ENCODE data around the gene ZNF451. TPM values are rescaled to one million over a fixed set of nuclear protein-coding genes. Genes with fewer than 3 reads are reported as not detected.
"Not testable (repeated sequence)": the region's sequence is repeated elsewhere in the genome, so short reads cannot be mapped to it uniquely, and the experiment has no call there.

Gene ZNF451
- polyA plus RNA-seq: 1 to 10 TPM; 7.3 to 9.1 TPM

DNA sequence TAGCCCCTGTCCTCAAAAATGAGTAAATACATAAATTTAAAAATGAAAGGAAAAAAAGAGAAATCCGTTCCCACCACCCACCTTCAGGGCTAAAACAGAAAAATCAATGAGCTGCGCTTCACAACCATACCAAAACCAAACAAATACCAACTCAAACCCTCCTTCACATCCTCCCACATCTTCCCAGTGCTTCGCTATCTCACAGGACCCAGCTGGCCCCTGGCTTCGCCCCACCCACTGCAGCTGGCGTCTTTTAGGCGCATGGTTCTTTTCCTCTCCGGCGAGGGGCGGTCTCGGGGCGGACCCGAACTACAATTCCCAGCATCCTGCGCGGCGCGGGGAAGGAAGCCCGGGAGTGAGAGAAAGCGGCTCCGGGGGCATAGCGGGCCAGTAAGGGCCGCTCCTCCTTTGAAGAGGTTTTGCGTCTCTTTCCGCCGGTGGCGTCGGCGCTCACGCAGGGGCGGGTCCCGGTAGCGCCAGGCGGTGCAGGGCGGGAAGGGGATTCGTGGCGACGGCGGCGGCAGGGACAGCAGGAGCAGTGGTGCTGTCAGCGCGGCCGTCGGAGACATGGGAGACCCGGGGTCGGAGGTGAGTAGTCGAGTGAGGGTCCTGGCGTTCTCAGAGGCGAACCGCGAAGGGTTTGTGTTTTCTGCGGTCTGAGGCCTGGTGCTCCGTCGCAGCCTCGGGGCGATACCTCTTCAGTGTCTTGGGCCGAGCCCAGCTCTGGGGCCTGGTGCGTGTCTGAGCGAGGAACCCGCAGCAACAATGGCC, at the start of gene ZNF451:
Gene ZNF451, plus strand, starts transcription at position 502 of the 771 bp plus-strand sequence. Its CDS starts 66 bp downstream, at position 568.
- no peaks in the 10 kb centered on the region for H3K27me3 ChIP-seq (ENCODE audit: control insufficient read depth in 1 of 2, insufficient read depth in 2 of 2, low read length in 2 of 2)
- H3K4me1 ChIP-seq (ENCODE audit: control insufficient read depth in 2 of 2, insufficient read depth in 2 of 2, low read length in 1 of 2): no peaks in the 10 kb centered on the region
- 0% methylated on average over 43 to 51 of the region's 58 CpGs for WGBS, 2 donors
- no peaks in the 10 kb centered on the region for H3K36me3 ChIP-seq (ENCODE audit: control insufficient read depth in 2 of 2, insufficient read depth in 2 of 2, low read length in 1 of 2)
- peak within 1 kb of the TSS; percentile 87 to 90 for H3K27ac ChIP-seq (ENCODE audit: low read depth in 2 of 2, low read length in 1 of 2)
- peak within 1 kb of the TSS; percentile 52 to 72 for H3K4me3 ChIP-seq (ENCODE audit: low read depth in 1 of 2, low read length in 2 of 2)
- no peaks in the 10 kb centered on the region for H3K9me3 ChIP-seq (ENCODE audit: control insufficient read depth in 2 of 2, insufficient read depth in 1 of 2, low read depth in 1 of 2, low read length in 1 of 2)

- H3K27me3 ChIP-seq (ENCODE audit: control insufficient read depth in 1 of 2, insufficient read depth in 2 of 2, low read length in 2 of 2); H3K9me3 ChIP-seq (ENCODE audit: control insufficient read depth in 2 of 2, insufficient read depth in 1 of 2, low read depth in 1 of 2, low read length in 1 of 2); H3K4me1 ChIP-seq (ENCODE audit: control insufficient read depth in 2 of 2, insufficient read depth in 2 of 2, low read length in 1 of 2); H3K36me3 ChIP-seq (ENCODE audit: control insufficient read depth in 2 of 2, insufficient read depth in 2 of 2, low read length in 1 of 2); H3K27ac ChIP-seq (ENCODE audit: low read depth in 2 of 2, low read length in 1 of 2); H3K4me3 ChIP-seq (ENCODE audit: low read depth in 1 of 2, low read length in 2 of 2): not testable (repeated sequence)
- 78 to 85% methylated on average over 1 of the region's 1 CpG for WGBS, 2 donors
These were observed 45.9 kb upstream of the ZNF451 start for GRCh38 chr6:57044061-57044460.

- Histone ChIP-seq H3K27me3 (ENCODE audit: control insufficient read depth in 1 of 2, insufficient read depth in 2 of 2, low read length in 2 of 2) (no peaks in the 10 kb centered on the region), H3K4me1 (ENCODE audit: control insufficient read depth in 2 of 2, insufficient read depth in 2 of 2, low read length in 1 of 2) (no peaks in the 10 kb centered on the region), H3K4me3 (ENCODE audit: low read depth in 1 of 2, low read length in 2 of 2) (no peak overlapping the region), H3K9me3 (ENCODE audit: control insufficient read depth in 2 of 2, insufficient read depth in 1 of 2, low read depth in 1 of 2, low read length in 1 of 2) (peaks cover 0 to 3% of the 10 kb centered on the region in 2 donors), H3K36me3 (ENCODE audit: control insufficient read depth in 2 of 2, insufficient read depth in 2 of 2, low read length in 1 of 2) (no peaks in the 10 kb centered on the region), H3K27ac (ENCODE audit: low read depth in 2 of 2, low read length in 1 of 2) (no peak overlapping the region)
- WGBS, 2 donors: 92 to 96% methylated on average over 2 of the region's 2 CpGs
These were observed 45.4 kb upstream of the ZNF451 start for GRCh38 chr6:57044568-57044967.

DNA sequence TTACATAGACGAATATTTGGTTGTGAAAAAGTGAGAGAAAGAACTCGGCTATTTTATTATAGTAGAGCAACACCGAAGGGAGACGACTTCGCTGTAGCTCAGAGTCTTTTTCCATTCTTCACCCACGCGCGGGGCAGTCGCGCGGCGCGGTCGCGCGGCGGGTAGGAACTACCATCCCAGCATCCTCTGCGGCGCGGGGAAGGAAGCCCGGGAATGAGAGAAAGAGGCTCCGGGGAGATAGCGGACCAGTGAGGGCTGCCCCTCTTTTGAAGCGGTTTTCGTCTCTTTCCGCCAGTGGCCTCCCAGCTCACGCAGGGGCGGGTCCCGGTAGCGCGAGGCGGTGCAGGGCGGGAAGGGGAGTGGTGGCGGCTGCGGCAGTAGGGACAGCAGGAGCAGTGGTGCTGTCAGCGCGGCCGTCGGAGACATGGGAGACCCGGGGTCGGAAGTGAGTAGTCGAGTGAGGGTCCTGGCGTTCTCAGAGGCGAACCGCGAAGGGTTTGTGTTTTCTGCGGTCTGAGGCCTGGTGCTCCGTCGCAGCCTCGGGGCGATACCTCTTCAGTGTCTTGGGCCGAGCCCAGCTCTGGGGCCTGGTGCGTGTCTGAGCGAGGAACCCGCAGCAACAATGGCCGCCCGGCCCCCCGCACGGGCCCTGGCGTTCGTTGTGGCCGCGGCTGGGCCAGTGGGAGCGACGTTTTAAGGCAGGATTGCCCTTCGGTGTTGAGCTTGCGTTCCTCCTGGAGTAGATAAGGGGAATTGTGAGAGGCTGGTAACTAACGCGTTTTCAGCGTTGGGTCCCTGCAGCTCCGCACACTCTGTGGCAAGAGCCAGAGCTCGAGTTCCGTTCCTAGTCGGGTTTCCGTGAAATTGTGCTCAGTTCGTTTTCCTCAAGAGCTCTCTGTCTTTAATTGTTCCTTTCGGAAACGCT, 43.4 kb upstream of the ZNF451 start, which contains the start of gene KIAA1586:
Gene KIAA1586, plus strand, starts transcription at position 362 of the 925 bp plus-strand sequence. Its CDS starts 63 bp downstream, at position 425.
- Histone ChIP-seq H3K27ac (ENCODE audit: low read depth in 2 of 2, low read length in 1 of 2) (peak within 1 kb of the TSS; percentile 63 to 64), H3K4me3 (ENCODE audit: low read depth in 1 of 2, low read length in 2 of 2) (peak within 1 kb of the TSS; percentile 55 to 59)
- not testable (repeated sequence) for H3K9me3 ChIP-seq (ENCODE audit: control insufficient read depth in 2 of 2, insufficient read depth in 1 of 2, low read depth in 1 of 2, low read length in 1 of 2); H3K36me3 ChIP-seq (ENCODE audit: control insufficient read depth in 2 of 2, insufficient read depth in 2 of 2, low read length in 1 of 2); H3K27me3 ChIP-seq (ENCODE audit: control insufficient read depth in 1 of 2, insufficient read depth in 2 of 2, low read length in 2 of 2); H3K4me1 ChIP-seq (ENCODE audit: control insufficient read depth in 2 of 2, insufficient read depth in 2 of 2, low read length in 1 of 2)
- 0% methylated on average over 38 to 47 of the region's 78 CpGs for WGBS, 2 donors

- H3K4me1 ChIP-seq (ENCODE audit: control insufficient read depth in 2 of 2, insufficient read depth in 2 of 2, low read length in 1 of 2); H3K4me3 ChIP-seq (ENCODE audit: low read depth in 1 of 2, low read length in 2 of 2); H3K27me3 ChIP-seq (ENCODE audit: control insufficient read depth in 1 of 2, insufficient read depth in 2 of 2, low read length in 2 of 2); H3K36me3 ChIP-seq (ENCODE audit: control insufficient read depth in 2 of 2, insufficient read depth in 2 of 2, low read length in 1 of 2); H3K9me3 ChIP-seq (ENCODE audit: control insufficient read depth in 2 of 2, insufficient read depth in 1 of 2, low read depth in 1 of 2, low read length in 1 of 2); H3K27ac ChIP-seq (ENCODE audit: low read depth in 2 of 2, low read length in 1 of 2): not testable (repeated sequence)
- no CpG with 5 or more reads among the region's 5 CpGs for WGBS, 2 donors
These were observed 42.8 kb upstream of the ZNF451 start for GRCh38 chr6:57047257-57047585.

- not testable (repeated sequence) for H3K4me3 ChIP-seq (ENCODE audit: low read depth in 1 of 2, low read length in 2 of 2); H3K27ac ChIP-seq (ENCODE audit: low read depth in 2 of 2, low read length in 1 of 2); H3K27me3 ChIP-seq (ENCODE audit: control insufficient read depth in 1 of 2, insufficient read depth in 2 of 2, low read length in 2 of 2); H3K4me1 ChIP-seq (ENCODE audit: control insufficient read depth in 2 of 2, insufficient read depth in 2 of 2, low read length in 1 of 2); H3K9me3 ChIP-seq (ENCODE audit: control insufficient read depth in 2 of 2, insufficient read depth in 1 of 2, low read depth in 1 of 2, low read length in 1 of 2); H3K36me3 ChIP-seq (ENCODE audit: control insufficient read depth in 2 of 2, insufficient read depth in 2 of 2, low read length in 1 of 2)
- 89 to 91% methylated on average over 5 to 6 of the region's 6 CpGs for WGBS, 2 donors
These were observed 42.1 kb upstream of the ZNF451 start for GRCh38 chr6:57047859-57048258.

GRCh38 chr6:57048577-57048976, 41.4 kb upstream of the ZNF451 start:
- 75 to 81% methylated on average over 5 of the region's 5 CpGs for WGBS, 2 donors
- Histone ChIP-seq H3K4me3 (ENCODE audit: low read depth in 1 of 2, low read length in 2 of 2) (no peak overlapping the region), H3K27ac (ENCODE audit: low read depth in 2 of 2, low read length in 1 of 2) (no peak overlapping the region), H3K9me3 (ENCODE audit: control insufficient read depth in 2 of 2, insufficient read depth in 1 of 2, low read depth in 1 of 2, low read length in 1 of 2) (no peaks in the 10 kb centered on the region), H3K27me3 (ENCODE audit: control insufficient read depth in 1 of 2, insufficient read depth in 2 of 2, low read length in 2 of 2) (no peaks in the 10 kb centered on the region), H3K36me3 (ENCODE audit: control insufficient read depth in 2 of 2, insufficient read depth in 2 of 2, low read length in 1 of 2) (no peaks in the 10 kb centered on the region), H3K4me1 (ENCODE audit: control insufficient read depth in 2 of 2, insufficient read depth in 2 of 2, low read length in 1 of 2) (no peaks in the 10 kb centered on the region)

DNA sequence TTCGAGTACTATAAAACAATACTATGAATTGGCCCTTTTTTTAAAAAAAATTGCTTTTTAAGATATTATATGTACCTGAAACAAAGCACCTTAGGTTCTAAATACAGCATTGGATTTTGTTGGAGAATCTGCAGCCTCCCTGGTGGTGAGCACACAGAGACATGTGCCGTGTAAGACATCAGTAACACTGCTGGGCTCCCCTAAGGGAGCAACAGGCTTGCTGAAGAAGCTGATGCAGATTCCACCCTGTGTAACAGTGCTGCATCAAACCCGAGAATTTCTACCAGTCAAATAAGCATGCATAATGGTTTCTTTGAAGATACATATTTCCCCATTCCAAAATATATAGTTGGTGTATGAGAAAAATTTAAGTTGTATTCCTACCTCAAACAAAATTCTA, 26.1 kb upstream of the ZNF451 start:
- H3K36me3 ChIP-seq (ENCODE audit: control insufficient read depth in 2 of 2, insufficient read depth in 2 of 2, low read length in 1 of 2): no peaks in the 10 kb centered on the region
- H3K27me3 ChIP-seq (ENCODE audit: control insufficient read depth in 1 of 2, insufficient read depth in 2 of 2, low read length in 2 of 2): no peaks in the 10 kb centered on the region
- 85 to 88% methylated on average over 3 of the region's 3 CpGs for WGBS, 2 donors
- H3K4me3 ChIP-seq (ENCODE audit: low read depth in 1 of 2, low read length in 2 of 2): no peak overlapping the region
- H3K4me1 ChIP-seq (ENCODE audit: control insufficient read depth in 2 of 2, insufficient read depth in 2 of 2, low read length in 1 of 2): no peaks in the 10 kb centered on the region
- H3K9me3 ChIP-seq (ENCODE audit: control insufficient read depth in 2 of 2, insufficient read depth in 1 of 2, low read depth in 1 of 2, low read length in 1 of 2): no peaks in the 10 kb centered on the region
- H3K27ac ChIP-seq (ENCODE audit: low read depth in 2 of 2, low read length in 1 of 2): no peak overlapping the region

- Histone ChIP-seq H3K36me3 (ENCODE audit: control insufficient read depth in 2 of 2, insufficient read depth in 2 of 2, low read length in 1 of 2) (no peaks in the 10 kb centered on the region), H3K27me3 (ENCODE audit: control insufficient read depth in 1 of 2, insufficient read depth in 2 of 2, low read length in 2 of 2) (no peaks in the 10 kb centered on the region), H3K4me3 (ENCODE audit: low read depth in 1 of 2, low read length in 2 of 2) (no peak overlapping the region), H3K27ac (ENCODE audit: low read depth in 2 of 2, low read length in 1 of 2) (no peak overlapping the region), H3K9me3 (ENCODE audit: control insufficient read depth in 2 of 2, insufficient read depth in 1 of 2, low read depth in 1 of 2, low read length in 1 of 2) (no peaks in the 10 kb centered on the region), H3K4me1 (ENCODE audit: control insufficient read depth in 2 of 2, insufficient read depth in 2 of 2, low read length in 1 of 2) (no peaks in the 10 kb centered on the region)
- WGBS, 2 donors: 73 to 78% methylated on average over 1 of the region's 1 CpG
These were observed 25.2 kb upstream of the ZNF451 start for GRCh38 chr6:57064809-57065208.
